Gastroesophageal sphincter (tissue), 3 donors: Measurements from ENCODE around the gene SPEM2.

Experiments used
- CTCF ChIP-seq, 4 experiments: fragments of 200-600 bp in 2 of 4; fragments of 450-650 bp in 2 of 4; sonication (generic) in 1 of 4; IDR thresholded peaks; one replicate each; pipeline ENCODE4 v1.5.1; 2017 to 2019; ENCODE audit warnings: antibody characterized with exemption in 4 of 4, mild to moderate bottlenecking in 2 of 4, moderate library complexity in 2 of 4
- POLR2A ChIP-seq, 2 donors: fragments of 450-650 bp; IDR thresholded peaks; one replicate each; pipeline ENCODE4 v1.6.1; 2017; ENCODE audit warnings: antibody characterized with exemption in 2 of 2, mild to moderate bottlenecking in 2 of 2, moderate library complexity in 1 of 2

- TF ChIP-seq POLR2A (IDR thresholded peaks at IDR 0.05): no peak
- TF ChIP-seq CTCF (IDR thresholded peaks at IDR 0.05): no peak
Measured at GRCh38 chr17:7429722-7430121, 4.3 kb downstream of the SPEM2 start.
